ENCODE results near the gene NIN.
"Not testable (repeated sequence)": the region's sequence is repeated elsewhere in the genome, so short reads cannot be mapped to it uniquely, and the experiment has no call there.

Gene NIN

DNA sequence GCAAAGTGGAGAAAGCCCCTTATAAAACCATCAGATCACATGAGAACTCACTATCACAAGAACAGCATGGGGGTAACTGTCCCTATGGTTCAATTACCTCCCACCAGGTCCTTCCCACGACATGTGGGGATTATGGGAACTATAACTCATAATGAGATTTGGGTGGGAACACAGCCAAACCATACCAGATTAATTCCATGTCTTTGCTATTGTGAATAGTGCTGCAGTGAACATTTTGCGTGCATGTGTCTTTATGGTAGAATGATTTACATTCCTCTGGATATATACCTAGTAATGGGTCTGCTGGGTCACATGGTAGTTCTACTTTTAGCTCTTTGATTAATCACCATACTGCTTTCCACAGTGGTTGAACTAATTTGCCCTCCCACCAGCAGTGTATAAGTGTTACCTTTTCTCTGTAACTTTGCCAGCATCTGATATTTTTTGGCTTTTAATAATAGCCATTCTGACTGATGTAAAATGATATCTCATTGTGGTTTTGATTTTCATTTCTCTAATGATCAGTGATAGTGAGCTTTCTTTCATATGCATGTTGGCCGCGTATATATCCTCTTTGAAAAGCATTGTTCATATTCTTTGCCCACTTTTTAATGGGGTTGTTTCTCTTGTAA is 133.2 kb downstream of the NIN start:
- DNase-seq, result no peak

DNA sequence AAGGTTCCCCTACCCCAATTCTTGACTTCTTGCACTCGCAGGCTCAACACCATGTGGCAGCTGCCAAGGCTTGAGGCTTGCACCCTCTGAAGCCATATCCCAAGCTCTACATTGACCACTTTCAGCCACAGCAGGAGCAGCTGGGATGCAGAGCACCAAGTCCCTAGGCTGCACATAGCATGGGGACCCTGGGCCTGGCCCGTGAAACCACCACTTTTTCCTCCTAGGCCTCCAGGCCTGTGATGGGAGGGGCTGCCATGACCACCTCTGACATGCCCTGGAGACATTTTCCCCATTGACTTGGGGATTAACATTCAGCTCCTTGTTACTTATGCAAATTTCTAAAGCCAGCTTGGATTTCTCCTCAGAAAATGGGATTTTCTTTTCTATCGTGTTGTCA is 136.7 kb downstream of the NIN start:
- DNase-seq, result not testable (repeated sequence)

DNA sequence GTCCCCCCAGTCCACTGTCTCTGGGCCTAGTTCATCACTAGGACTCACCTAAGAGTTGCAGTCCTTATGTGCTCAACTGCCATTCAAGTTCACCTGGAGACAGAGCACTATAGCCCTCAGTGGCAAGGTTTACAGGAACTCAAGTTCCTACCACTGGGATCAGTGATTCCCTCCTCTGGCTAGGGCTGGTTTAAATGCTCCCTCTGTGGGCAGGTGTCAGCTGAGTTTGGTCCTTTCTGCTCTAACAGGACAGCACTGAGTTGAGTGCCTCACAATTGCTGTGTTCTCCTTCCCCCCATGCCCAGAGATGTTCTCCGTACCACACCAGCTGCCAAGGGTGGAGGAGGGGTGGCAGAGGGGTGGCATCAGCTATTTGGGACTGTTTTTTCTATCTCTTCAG is 142.1 kb downstream of the NIN start:
- no peak for DNase-seq

DNA sequence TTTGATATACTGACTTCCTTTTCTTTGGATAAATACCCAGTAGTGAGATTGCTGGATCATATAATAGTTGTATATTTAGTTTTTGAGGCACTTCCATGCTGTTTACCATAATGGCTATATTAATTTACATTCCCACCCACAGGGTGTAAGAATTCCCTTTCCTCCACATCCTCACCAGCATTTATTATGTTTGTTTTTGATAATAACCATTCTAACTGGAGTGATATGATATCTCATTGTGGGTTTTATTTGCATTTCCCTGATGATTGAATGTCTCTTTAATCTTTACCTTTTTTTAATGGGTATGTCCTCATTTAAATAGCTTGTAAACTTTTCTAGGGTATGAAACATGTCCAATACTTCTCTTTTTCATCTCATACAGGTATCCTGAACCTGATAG is 151.3 kb downstream of the NIN start:
- DNase-seq, result no peak

DNA sequence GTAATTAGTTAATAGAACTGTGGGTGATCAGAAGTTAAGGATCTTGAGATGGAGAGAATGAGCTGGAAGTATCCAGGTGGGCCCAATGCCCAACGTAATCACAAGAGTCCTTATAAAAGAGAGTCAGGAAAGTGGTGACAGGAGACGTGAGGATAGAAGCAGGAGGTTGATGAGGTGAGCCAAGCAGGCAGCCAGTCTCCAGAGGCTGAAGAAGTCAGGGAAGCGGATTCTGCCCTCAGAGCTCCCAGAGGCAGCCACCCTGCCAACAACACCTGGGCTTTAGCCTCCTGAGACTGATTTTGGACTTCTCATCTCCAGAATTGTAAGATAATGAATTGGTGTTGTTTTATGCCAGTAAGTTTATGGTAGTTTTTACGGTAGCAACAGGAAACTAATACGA is 152.8 kb downstream of the NIN start:
- DNase-seq, result no peak

DNA sequence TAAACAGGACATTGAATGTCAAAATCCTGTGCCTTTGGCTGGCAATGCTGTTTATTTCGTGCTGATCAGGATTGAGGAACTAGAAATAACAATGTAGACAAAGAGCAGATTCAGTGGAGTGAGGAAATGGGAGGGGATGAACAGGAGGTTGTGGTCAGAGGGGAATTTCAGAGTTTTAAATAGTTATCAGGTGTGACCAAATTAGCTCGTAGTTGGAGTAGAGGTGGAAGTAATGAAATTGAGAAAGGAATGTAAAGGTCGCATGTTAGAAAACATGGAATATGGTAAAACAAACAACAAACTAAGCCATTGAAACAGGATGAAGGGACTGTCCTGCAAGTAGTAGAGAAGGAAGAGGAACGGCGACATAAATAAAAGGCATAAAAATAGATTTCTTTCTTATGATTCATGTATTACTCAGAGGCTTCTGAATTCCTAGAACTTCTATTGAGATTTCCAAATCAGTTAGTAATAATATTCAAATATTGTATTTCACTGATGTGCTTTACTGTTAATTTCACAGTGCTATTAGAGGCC is 153.4 kb downstream of the NIN start:
- DNase-seq, result no peak

DNA sequence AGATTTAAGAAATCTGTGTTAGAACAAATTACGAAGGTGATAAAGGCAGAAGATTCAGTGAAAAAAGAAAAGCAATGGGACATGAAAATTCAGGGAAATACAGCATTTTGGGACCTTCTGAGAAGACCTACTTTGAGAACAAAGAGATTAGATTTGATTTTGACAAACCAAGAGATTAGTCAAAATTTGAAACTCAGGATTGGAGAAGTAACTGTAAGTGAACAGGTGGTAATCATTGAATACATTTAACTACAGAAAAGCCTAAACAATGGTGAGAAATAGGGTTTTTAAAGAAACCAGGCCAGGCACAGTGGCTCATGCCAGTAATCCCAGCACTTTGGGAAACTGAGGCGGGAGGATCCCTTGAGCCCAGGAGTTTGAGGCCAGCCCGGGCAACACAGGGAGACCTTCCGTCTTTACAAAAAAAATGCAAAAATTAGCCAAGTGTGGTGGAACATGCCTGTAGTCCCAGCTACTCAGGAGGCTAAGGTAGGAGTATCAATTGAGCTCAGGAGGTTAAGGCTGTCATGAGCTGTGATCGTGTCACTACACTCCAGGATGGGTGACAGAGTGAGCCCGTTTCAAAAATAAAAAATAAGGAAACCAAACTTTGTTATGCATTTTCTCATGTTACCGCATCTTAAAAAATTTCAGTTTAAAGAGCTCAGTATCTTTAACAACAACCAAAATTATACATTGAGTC is 154.0 kb downstream of the NIN start:
- no peak for DNase-seq

DNA sequence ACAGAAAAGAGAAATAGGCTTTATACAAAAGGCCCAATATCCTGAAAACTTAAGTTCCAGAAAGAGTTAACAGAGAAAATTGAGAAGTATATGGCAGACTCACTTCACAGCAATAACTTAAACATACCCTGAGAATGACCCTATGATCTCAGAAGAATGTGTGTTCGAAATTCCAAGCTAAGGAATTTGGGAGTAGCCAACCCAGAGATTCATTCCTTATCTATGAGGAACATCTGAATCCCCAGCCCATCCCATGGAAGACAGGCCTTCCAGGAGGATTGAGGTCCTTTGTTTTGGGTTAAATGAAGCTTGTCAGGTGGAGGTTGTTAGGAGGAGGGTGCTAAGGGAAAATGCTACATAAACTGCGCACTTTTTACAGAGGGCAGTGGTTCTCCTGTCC is 155.4 kb downstream of the NIN start:
- DNase-seq, result no peak

DNA sequence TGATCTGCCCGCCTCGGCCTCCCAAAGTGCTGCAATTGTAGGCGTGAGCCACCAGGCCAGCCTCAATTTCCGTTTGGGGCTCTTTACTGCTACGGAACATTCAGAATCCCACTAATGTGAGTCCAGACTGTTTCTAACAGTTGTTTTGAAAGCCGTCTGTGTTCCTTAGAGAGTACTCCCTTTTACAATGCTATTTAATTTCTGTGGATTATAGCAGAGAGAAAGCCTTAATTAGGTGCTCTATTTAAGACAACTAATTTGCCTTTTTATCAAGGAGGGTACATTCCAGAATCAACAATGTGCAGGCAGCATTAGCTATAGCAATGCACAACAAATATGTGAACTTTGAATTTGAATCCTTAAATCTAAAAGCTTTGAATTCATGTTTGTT is 160.1 kb downstream of the NIN start:
- no peak for DNase-seq

DNA sequence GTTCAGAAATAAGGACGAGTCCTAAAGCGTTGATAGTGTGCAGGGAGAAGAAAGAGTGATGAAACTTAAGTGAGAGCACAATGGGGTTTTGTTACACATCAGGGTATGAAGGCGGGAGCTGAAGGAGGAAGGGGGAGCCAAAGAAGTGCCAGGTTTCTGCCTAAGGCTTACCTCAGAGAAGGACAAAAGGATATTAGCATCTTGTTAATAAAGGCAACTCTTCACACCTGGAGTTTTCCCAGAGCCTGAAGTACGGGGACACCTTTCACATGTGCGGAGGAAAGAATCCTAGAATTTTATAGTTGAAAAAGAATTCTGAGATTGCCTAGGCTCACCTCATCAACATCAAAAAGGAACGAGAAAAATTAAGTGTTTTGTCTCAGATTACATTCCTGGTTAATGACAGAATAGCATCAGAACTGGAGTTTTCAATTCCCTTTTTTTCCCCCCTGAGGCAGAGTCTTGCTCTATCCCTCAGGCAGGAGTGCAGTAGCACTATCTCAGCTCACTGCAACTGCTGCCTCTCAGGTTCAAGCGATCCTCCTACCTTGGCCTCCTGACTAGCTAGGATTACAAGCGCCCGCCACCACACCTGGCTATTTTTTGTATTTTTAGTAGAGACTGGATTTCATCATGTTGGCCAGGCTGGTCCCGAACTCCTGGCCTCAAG is 160.6 kb downstream of the NIN start:
- DNase-seq, result no peak

All from activated naive CD4-positive, alpha-beta T cell (primary cell).